HG03045 (cell line): ENCODE data around the gene LCAT.
A peak's percentile ranks its signal among the peaks of the same experiment; 100 is the strongest.
"Not testable (repeated sequence)": the region's sequence is repeated elsewhere in the genome, so short reads cannot be mapped to it uniquely, and the experiment has no call there.

Experiments
- ATAC-seq: cut with Tn5 transposase; IDR thresholded peaks from one replicate; pipeline ENCODE4 v1.9.1; 2021; ENCODE audit warnings: mild to moderate bottlenecking, moderate library complexity; ENCODE audit not compliant: unreplicated experiment

LCAT gene

DNA sequence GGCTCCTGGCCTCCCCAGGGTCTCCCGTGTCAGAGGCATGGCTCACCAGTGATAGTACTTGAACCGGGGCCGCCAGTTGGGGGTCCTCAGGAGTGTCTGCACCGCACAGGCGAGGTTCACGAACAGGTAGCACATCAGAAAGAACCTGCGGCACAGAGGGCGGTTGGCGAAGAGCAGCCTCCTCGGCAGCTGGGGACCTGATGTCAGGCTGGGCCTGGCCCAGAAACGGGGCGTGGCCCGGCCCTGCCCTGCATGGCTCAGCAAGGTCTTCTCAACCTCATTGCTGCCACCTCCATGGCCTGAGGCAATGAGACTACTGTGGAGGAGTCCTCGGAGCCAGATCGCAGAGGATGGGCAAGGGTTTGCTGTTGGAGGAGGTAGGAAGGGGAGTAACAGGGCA, 4.1 kb upstream of the LCAT start:
- ATAC-seq = no peak

DNA sequence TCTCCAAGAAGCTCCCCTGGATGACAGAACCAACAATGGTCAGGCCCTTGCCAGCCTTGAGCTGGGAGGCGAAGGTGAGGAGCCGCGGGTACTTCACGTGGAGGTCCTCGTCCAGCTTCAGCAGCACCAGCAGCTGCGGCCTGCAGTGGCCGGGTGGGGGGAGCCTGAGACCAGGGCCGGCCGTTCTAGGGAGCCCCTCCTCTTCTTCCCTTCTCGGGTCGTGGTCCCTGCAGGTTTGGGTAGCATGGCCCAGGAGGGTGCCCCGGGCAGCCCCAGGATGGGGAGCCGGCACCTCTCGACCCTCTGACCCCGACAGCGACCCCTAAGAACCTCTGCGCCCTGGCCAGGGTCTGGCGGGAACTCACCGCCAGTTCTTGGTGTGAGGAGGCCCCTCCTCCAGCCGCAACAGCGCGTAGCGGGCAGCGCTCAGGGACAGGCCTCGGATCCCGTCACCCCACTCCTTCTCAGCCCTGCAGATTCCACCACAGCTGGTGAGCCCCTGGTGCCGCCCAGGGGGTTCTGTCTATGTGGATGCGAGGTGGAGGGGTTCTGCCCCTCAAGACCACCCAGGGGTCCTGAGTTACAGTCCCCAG, 3.1 kb upstream of the LCAT start:
- ATAC-seq = no peak

DNA sequence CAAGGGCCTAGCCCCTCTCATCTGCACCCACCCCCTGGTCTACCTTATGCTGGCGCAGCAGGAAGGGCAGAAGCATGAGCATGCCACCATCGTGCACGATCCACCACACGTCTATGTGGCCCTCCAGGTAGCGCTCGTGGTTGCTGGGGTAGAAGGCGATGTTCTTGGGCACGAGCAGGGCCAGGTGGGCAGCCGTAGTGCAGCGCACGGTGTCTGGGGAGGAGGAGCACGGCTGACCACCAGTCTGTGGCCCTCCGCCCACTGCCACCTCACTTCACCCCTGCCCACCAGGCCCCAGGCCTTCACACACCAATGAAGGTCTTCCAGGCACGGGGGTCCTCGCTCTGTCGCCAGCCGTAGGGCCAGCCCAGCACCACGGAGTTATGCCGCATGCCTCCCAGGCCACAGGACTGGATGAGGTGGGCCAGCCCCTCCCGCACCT, 2.2 kb upstream of the LCAT start:
- no peak for ATAC-seq

DNA sequence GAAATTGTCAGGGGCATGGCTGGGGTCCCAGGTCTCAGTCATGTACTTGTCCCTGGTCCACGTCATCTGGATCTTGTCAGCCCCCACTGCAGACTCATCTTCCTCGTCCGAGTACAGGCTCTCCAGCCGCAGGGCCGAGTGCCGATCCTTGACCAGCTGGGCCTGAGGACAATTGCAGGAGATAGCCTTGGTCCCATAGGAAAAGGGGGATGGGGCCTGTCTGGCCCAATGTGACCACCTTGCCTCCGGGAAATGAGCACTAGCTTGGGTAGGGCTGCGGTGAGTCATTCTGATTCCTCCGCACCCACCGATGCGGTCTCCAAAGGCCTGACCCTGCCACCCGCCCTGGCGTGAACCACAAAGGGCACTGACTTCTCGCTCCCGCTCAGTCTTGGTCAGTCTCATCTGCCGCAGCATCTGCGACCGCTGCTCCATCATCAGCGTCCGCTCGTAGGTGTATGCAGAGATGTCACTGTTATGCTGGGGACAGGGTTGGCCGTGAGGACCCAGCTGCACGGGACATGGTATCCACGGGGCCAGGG, 1.5 kb upstream of the LCAT start:
- ATAC-seq = no peak

DNA sequence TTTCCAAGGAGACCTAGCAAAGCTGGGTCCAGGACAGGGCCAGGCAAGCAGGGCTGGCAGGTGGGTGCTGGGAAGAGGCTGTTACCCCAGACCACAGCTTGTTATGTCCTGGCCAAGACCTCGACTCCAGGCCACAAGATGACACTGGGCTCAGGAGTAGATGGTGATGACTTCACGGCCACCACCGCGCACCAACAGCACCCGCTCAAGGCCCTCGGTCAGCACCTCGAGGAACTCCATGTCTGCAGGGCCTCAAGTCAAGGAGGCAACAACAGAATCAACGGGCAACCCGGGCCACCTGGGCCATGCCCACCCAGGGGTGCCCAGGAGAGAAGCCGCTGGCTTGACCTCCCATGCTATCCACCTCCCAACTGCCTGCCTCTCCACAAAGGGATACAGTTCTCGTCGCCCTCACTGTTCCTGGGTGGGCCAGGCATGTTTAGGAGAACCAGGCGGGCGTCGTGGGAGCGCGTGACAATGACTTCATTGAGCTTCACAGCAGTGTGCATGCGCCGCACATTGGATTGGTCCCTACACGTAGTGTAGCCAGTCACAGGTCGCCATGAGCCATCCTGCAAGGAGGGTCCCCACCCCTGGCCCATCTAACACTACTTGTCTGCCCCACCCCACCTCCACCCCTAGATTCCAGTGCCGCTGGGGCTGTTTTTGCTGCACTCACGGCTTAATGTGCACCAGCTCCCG, 921 bp upstream of the LCAT start:
- no peak for ATAC-seq

DNA sequence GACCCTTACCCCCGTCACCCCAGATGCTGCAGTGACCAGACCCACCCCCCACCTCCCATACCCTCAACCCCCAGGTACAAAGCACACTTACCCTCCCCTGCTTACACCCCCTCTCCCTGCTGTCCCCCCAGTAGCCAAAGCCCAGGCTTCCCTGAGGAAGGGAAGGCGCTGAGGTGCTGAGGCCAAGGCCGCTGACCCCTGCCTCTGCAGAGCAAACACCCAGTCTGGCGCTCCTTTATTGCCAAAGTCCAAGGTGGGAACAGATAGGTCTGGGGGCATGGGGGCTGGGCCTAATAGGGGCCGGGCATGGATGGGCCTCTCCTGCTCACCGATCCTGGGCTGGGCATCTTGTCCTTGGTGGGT, 683 bp downstream of the LCAT start:
- no peak for ATAC-seq

DNA sequence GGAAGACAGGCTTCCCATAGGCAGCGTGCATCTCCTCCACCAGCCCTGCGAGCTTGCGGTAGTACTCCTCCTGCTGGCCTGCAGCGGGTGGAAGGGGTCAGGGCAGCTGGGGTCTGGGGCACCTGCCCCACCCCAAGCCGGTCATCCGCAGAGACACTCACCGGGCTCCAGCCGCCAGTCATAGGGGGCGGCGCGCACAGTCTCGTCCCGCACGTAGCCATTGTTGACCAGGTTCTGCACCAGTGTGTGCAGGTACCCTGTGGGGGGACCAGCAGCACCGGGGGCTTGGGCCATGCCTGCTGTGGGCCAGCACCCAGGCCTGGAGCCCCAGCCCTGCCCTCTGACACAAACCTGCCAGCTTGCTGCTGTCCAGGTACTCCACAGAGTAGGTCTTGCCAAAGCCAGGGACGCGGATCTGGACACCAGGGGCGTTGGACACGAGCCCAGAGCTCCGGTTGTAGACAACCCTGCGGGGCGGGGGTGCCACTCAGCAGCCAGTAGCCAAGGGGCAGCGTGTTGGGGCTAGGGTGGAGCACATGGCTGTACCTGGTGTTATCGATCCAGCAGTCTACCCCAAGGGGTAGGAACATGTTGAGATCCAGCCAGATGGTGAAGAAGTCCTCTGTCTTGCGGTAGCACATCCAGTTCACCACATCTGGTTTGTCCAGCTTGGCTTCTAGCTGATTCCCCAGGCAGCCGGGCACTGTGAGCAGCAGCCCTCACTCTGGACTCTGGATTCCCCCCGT, 1.2 kb downstream of the LCAT start:
- no peak for ATAC-seq

DNA sequence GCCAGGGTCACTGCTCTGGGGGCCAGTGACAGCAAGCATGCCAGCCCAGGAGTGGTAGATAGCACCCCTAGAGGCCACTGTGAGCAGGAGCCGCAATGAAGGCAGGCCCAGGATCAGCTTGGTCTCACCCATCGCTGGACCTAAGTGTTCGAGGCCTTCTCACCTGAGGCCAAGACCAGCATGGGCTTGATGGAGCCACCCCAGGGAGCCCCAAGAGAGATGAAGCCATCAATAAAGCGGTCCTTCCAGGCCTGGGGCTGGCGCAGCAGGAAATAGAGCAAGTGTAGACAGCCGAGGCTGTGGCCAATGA, 1.8 kb downstream of the LCAT start:
- ATAC-seq = no peak

DNA sequence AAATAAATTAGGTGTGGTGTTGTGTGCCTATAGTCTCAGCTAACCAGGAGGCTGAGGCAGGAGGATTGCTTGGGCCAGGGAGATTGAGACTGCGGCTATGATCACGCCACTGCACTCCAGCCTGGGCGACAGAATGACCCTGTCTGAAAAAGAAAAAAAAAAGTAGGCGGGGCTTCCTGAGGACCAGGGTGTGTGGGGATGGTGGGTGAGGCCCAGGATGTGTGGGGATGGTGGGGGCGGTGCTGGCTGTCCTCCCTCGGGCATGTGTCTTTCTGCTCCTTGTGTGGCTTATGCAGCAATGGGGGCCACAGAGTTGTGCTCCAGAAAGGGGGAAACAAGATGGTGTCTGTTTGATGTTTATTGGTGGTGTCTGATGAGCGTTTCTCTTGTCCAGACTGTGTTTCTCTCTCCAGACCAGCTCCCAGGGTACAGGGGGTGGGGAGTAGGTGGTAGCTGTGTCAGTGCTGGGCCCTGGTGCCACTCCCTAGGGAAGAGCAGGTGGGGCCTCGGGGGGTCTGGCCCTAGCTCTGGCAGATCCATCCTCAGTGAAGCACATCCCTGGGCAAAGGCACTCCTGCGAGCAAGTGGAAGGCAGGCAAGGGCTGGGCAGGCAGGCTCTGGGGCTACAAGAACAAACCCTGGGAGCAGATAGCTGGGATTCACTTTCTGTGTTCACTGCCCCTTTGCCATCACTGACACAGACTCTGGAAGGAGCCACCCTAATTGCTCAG, 2.3 kb downstream of the LCAT start:
- no peak for ATAC-seq

DNA sequence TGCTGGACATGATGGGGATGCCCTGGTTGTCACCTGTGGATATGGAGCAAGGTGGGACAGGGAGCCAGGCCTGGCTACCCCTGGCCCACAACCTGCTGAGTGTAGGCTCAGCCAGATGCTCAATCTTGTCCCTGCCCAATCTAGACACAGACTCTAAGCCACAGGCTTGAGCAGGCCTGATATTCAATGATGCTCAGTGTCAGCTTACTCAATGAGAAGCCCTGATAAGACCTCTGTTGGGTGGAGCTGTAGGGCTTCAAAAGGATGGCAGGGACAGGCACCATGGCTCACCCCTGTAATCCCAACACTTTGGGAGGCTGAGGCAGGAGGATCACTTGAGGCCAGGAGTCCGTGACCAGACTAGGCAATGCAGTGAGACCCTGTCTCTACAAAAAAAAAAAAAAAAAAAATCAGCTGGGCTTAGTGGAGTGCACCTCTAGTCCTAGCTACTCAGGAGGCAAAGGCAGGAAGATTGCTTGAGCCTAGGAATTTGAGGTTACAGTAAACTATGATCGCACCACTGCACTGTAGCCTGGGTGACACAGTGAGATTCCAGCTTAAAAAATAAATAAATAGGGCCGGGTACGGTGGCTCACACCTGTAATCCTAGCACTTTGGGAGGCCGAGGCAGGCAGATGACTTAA, 3.4 kb downstream of the LCAT start:
- no peak for ATAC-seq

DNA sequence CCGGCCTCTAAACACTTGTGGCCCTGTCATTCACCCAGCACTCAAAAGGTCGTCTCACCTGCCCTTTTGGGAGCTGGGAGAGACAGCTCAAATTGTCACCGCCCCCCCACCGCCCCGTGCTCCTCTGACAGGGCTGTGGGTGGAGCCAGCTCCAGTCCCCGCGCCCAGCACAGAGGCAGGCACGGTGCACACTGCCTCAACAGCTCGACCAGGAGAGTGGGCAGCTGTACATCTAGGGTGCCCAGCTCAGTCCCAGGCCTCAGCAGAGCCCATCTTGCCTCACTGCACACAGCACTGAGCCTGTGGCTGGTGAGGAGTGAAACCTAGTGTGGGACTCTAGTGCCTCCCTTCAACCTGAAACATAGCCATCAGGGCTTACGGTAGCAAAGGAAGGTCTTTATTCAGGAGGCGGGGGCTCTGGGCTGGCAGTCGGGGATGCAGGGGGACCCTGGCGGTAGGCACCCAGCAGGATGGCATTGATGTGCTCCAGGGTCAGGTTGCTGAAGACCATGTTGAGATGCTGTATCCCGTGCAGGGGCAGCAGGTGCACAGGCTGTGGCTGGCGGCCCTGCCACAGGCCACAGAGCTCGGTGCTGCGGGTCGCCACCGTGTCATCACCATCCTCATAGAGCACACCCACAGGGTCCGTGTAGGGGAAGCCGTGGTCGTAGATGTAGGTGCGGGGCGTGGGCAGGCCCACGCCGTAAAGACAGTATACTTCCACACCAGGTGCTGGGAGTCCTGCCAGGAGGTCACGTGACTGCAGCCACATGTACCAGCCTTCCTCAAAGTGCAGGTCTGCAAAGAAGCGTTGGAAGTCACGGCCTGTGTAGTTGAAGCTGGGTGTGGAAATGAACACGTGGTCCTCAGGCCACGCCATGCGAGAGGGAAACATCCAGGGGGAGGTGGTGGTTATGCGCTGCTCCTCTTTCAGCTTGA, 4.1 kb downstream of the LCAT start:
- no peak for ATAC-seq

DNA sequence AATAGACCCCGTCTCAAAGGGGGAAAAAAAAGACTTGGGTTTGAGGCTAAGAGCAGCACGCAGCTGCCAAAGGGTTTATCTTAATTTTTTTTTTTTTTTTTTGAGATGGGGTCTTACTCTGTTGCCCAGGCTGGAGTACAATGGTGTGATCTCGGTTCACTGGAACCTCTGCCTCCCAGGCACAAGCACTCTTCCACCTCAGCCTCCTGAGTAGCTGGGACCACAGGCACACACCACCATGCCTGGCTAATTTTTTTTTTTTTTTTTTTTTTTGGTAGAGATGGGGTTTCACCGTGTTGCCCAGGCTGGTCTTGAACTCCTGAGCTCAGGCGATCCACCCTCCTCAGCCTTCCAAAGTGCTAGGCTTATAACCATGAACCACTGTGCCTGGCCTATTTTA, 6.2 kb downstream of the LCAT start:
- not testable (repeated sequence) for ATAC-seq

DNA sequence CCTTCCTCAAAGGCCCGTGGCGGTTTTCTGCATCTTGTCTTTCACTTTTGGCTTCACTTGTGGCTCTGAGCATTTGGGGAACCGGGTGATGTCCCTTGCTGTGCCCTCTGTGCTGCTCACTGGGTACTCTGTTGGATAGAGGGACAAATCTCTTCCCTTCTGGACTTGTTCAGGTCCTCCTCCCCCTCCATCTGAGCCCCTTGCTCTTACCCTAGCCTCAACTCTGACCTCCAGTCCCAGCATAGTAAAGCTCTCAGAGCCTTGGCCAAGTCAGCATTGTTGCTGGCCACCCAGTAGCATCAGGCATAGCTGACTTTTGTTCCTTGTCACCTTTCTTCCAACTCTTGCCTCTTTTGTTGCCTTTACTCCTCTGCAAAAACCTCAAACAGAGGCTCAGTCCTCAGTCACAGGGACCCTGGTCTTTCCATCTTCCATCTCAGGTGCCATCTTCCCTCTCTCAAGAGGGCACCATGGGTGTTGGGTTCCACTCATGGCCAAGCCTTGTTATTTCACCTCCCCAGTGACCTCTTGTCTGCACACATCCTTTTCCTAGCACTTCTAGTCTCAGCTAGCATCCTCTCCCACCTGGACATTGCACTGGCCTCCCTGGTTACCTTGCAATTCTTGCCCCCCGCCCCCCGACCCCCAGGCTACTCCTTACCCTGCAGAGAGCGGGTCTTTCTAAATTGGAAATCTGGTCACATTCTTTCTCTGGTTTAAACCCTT, 6.9 kb downstream of the LCAT start:
- ATAC-seq = peak; percentile 39

DNA sequence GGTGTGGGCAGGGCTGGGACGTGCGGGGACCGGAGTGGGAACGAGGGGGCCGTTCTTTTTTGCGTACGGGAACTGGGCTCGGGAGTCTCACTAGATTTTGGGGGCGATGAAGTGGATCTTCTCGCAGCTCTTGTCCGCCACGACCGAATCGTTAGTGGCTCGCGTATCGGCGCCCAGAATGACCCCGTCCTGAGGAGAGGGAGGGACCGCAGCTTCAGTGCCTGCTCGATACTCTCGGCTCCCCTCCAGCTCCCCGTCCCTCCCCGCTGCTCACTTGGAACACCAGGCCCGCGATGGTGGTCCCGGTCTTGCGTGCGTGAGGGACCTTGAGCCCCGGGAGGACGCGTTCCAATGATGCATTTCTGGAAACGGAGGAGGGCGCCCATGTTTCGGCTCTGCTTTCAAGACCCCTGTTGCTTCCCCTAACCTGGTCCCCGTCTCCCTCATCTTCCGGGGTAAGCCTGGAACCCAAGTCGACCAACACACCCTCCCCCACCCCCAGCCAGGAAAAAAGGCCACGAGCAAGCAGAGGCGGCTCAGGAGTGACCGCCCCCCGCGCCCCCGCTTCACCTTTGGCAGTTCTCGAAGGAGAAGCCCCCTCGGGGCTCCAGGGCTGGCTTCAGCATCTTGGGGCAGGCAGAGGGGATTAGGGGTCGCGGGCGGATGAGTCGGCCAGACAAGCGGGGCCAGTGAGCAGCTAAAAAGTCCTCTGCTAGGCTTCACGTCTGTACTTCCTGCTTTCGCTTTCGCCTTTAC, 7.6 kb downstream of the LCAT start, which contains the start of gene PSMB10:
TSS of gene PSMB10 (minus strand) at position 727 of the 756 bp plus-strand sequence. CDS start at position 626, 101 bp downstream.
- no peak for ATAC-seq

DNA sequence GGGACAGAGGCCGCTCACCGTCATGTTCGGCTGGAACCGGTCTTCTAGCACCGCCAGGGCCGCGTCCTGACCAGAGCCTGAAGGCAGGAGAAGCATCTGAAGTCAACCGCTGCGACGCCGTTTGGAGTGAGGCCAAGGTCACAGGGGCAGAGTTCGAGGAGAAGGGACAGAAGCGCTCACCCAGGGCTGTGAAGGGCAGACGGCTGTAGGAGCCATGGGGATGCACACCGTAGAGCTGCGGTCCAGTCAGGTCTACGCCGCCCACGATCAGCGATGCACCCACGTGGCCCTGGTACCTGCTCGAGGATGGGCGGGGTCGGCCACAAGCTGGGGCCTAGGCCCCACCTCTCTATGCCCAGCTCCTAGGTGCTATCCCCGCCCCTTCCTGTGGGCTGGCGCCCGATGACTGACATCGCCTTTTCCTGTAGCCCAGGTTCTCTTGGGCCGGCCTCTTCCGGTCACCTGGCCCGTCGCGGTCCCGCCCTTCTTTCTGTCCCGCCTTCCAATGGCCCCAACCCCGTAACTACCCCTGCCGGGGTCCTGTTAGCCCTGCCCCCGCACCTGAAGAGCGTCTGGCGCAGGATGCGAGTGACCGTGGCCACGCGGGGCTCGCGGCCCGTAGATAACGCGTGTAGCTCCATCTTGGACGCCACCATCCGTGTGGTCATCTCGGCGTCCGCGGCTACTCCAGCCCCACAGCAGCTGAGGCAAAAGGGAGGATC, 8.4 kb downstream of the LCAT start:
- ATAC-seq = peak; percentile 92

DNA sequence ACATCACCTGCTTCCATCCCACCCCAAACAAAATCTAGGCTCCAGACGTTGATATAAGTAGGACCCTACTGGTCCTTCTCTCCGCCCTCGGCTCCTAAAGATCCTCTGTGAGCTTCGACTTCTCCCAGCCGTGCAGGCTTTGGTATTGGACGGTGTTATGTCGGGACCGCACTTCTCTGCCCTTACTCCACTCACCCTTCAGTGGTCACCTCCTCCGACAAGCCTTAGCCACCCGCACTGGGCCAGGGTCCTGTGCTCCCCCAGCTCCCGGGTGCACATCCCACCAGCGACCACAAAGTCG, 8.9 kb downstream of the LCAT start:
- ATAC-seq = peak; percentile 8

DNA sequence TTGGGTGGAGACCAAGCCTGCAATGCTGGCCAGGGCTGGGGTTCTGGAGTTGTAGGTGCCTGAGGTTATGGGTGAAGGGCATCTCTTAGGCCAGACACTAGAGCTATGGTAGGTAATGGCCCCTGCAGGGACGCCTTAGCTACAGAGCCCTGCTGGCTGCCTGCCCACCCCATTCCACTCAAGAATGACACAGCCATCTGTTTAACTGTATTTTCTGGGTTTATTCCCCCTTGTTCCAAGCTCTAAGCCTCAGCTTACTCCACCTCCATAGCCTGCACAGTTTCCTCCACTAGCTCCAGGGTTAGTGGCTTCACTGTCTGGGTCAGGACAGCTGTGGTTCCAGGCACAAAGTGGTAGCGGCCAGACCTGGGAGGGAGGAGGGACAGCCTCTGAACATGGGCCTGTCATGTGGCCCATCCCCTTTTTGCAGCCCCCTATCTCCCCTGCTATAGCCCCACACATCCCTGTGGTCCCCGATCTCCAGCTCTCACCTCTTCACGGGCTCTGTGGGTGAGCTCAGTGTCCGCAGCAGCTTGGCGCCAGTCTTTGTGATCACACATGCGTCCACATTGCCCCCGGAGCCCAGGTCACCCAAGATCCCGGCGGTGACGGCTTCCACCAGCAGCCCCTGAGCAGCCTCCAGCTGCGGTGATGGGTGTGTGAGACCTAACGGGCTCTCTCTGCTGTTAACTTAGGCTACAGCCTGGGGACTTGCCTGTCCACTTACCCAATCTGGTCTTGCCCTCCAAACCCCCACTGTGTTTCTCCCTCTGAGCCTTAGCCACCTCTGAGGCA, 9.4 kb downstream of the LCAT start:
- ATAC-seq = no peak
